ENCODE measurements around the gene IL26. TPM values are rescaled to one million over a fixed set of nuclear protein-coding genes. Genes with fewer than 3 reads are reported as not detected.
"Not testable (repeated sequence)": the region's sequence is repeated elsewhere in the genome, so short reads cannot be mapped to it uniquely, and the experiment has no call there.

IL26 gene
- total and polyA plus RNA-seq, 2 donors (not counting 3 experiments of a cell fraction or from before 2014, with no cell fraction given): not detected

DNA sequence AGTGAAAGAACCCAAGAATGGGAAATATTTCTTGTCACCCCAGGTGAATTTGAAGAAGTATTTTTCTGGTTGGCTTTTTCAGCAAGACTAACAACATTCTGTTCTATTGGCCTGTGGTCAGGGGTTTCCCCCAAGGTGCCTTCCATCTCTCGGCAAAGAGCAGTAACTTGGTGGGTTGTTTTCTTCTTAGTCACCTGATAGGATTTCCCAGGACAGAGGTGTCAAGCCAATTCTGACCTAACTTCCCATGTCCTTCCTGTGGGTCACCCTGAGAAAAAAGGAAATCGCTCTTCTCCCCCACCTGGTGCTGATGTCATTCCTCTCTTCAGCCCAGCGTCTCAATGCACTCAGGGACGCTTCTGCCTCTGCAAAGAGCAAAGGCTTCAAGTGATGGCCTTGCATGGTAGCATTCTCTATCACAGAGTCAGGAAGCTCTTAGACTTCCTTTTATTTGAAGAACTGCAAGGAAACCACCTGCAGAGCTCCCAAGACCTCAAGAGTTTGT lies 50.0 kb downstream of the IL26 start:
- H3K27ac ChIP-seq (ENCODE audit: insufficient read depth, low read depth, low read length): no peak overlapping the region
- H3K9ac ChIP-seq (replicated peaks; ENCODE audit: extremely low read depth, insufficient read depth, low read length): no peak overlapping the region
- DNase-seq (ENCODE audit: low read depth, low spot score) (no peak), FAIRE-seq (no peak)
- ChIA-PET CTCF (no interaction called here), POLR2A (no interaction called here)
- intact Hi-C loops (cut with micrococcal nuclease) (no loop called here), dilution Hi-C loops (cut with MboI; ENCODE audit: extremely low pct_ligation_motif_present, low sequenced_read_pairs) (no loop called here)
- H3K4me2 ChIP-seq (ENCODE audit: insufficient read depth, low read length): no peak overlapping the region
- no peaks in the 10 kb centered on the region for H3K4me1 ChIP-seq (ENCODE audit: control insufficient read depth, extremely low read depth, insufficient read depth, low read length)
- no peaks in the 10 kb centered on the region for H3K9me1 ChIP-seq (replicated peaks; ENCODE audit: control insufficient read depth, extremely low read depth, insufficient read depth, low read length)
- H3K9me3 ChIP-seq (replicated peaks; ENCODE audit: control insufficient read depth, insufficient read depth, low read length): no peaks in the 10 kb centered on the region
- no peaks in the 10 kb centered on the region for H3K36me3 ChIP-seq (ENCODE audit: control insufficient read depth in 2 of 2, extremely low read depth in 1 of 2, insufficient read depth in 2 of 2, low read length in 2 of 2)
- TF ChIP-seq, protein P1, sequence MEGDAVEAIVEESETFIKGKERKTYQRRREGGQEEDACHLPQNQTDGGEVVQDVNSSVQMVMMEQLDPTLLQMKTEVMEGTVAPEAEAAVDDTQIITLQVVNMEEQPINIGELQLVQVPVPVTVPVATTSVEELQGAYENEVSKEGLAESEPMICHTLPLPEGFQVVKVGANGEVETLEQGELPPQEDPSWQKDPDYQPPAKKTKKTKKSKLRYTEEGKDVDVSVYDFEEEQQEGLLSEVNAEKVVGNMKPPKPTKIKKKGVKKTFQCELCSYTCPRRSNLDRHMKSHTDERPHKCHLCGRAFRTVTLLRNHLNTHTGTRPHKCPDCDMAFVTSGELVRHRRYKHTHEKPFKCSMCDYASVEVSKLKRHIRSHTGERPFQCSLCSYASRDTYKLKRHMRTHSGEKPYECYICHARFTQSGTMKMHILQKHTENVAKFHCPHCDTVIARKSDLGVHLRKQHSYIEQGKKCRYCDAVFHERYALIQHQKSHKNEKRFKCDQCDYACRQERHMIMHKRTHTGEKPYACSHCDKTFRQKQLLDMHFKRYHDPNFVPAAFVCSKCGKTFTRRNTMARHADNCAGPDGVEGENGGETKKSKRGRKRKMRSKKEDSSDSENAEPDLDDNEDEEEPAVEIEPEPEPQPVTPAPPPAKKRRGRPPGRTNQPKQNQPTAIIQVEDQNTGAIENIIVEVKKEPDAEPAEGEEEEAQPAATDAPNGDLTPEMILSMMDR (IDR thresholded peaks at IDR 0.05; ENCODE audit: extremely low read depth in 1 of 2, insufficient read depth in 1 of 2, low read depth in 1 of 2, low read length in 2 of 2): no peak
- TF ChIP-seq MYC (IDR thresholded peaks at IDR 0.05; ENCODE audit: low read depth, low read length) (no peak), GATA2 (IDR thresholded peaks at IDR 0.05; ENCODE audit: insufficient read depth, insufficient read length, low read depth, low read length) (no peak), JUN (IDR thresholded peaks at IDR 0.05; ENCODE audit: borderline replicate concordance, insufficient read depth, insufficient read length, low read depth) (no peak), FOS (IDR thresholded peaks at IDR 0.05; ENCODE audit: borderline replicate concordance, insufficient read depth, low read length) (no peak), MAX (IDR thresholded peaks at IDR 0.05; ENCODE audit: insufficient read depth, insufficient read length) (no peak), EZH2 (IDR thresholded peaks at IDR 0.05; ENCODE audit: borderline replicate concordance, low read depth, low read length, severe bottlenecking) (no peak), POLR2AphosphoS5 (IDR thresholded peaks at IDR 0.05; ENCODE audit: insufficient read depth, low read depth, low read length) (no peak), POLR2A (IDR thresholded peaks at IDR 0.05; ENCODE audit: low read depth, low read length) (no peak)
- H3K79me2 ChIP-seq (ENCODE audit: control insufficient read depth, insufficient read depth, low read length): no peaks in the 10 kb centered on the region
- no peak overlapping the region for H2AFZ ChIP-seq (ENCODE audit: low read depth, low read length)
- BruUV-seq (replicated peaks): no TSS peak
- no peaks in the 10 kb centered on the region for H4K20me1 ChIP-seq (replicated peaks; ENCODE audit: control insufficient read depth, extremely low read depth, insufficient read depth, low read length)
- H3K27me3 ChIP-seq (ENCODE audit: control insufficient read depth in 2 of 2, insufficient read depth in 2 of 2, low read length in 2 of 2): no peaks in the 10 kb centered on the region
- H3K4me3 ChIP-seq (replicated peaks in 1 of 3; ENCODE audit: insufficient read depth in 1 of 3, low read depth in 1 of 3, low read length in 3 of 3): no peak overlapping the region

DNA sequence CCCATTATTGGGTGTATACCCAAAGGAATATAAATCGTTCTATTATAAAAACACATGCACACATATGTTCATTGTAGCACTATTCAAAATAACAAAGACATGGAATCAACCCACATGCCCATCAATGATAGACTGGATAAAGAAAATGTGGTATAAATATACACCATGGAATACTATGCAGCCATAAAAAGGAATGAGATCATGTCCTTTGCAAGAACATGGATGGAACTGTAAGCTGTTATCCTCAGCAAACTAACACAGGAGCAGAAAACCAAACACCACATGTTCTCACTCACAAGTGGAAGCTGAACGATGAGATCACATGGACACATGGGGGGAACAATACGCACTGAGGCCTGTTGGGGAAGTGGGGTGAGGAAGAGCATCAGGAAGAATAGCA lies 50.8 kb downstream of the IL26 start:
- FAIRE-seq; dilution Hi-C loops (cut with MboI; ENCODE audit: extremely low pct_ligation_motif_present, low sequenced_read_pairs); H3K4me2 ChIP-seq (ENCODE audit: insufficient read depth, low read length); H3K4me1 ChIP-seq (ENCODE audit: control insufficient read depth, extremely low read depth, insufficient read depth, low read length); H3K9ac ChIP-seq (replicated peaks; ENCODE audit: extremely low read depth, insufficient read depth, low read length); intact Hi-C loops (cut with micrococcal nuclease); H3K4me3 ChIP-seq (replicated peaks in 1 of 3; ENCODE audit: insufficient read depth in 1 of 3, low read depth in 1 of 3, low read length in 3 of 3); DNase-seq (ENCODE audit: low read depth, low spot score); H3K36me3 ChIP-seq (ENCODE audit: control insufficient read depth in 2 of 2, extremely low read depth in 1 of 2, insufficient read depth in 2 of 2, low read length in 2 of 2); H3K9me1 ChIP-seq (replicated peaks; ENCODE audit: control insufficient read depth, extremely low read depth, insufficient read depth, low read length); POLR2A ChIA-PET; CTCF ChIA-PET; BruUV-seq (replicated peaks); H3K79me2 ChIP-seq (ENCODE audit: control insufficient read depth, insufficient read depth, low read length); H4K20me1 ChIP-seq (replicated peaks; ENCODE audit: control insufficient read depth, extremely low read depth, insufficient read depth, low read length); H3K9me3 ChIP-seq (replicated peaks; ENCODE audit: control insufficient read depth, insufficient read depth, low read length); H3K27me3 ChIP-seq (ENCODE audit: control insufficient read depth in 2 of 2, insufficient read depth in 2 of 2, low read length in 2 of 2); H3K27ac ChIP-seq (ENCODE audit: insufficient read depth, low read depth, low read length); H2AFZ ChIP-seq (ENCODE audit: low read depth, low read length): not testable (repeated sequence)
